Hepatocyte (in vitro differentiated cells): ENCODE data around the gene SLC48A1. TPM values are rescaled to one million over a fixed set of nuclear protein-coding genes. Genes with fewer than 3 reads are reported as not detected.

Experiments
- DNase-seq: peaks from one replicate; pipeline ENCODE4 v3.0.0-alpha.2; 2016; ENCODE audit warnings: low spot score
- H2AFZ ChIP-seq: fragments of 200-600 bp; sonication (generic); 2 replicates; pipeline ENCODE4 v1.6.0; 2016; ENCODE audit warnings: antibody characterized with exemption, mild to moderate bottlenecking
- H3K27ac ChIP-seq: fragments of 200-600 bp; sonication (generic); 2 replicates; pipeline ENCODE4 v1.5.1; 2016; ENCODE audit warnings: mild to moderate bottlenecking
- H3K27me3 ChIP-seq: fragments of 200-600 bp; sonication (generic); 2 replicates; pipeline ENCODE4 v1.6.1; 2016
- H3K36me3 ChIP-seq: fragments of 200-600 bp; sonication (generic); replicated peaks from 2 replicates; pipeline ENCODE4 v1.5.1; 2016; ENCODE audit warnings: low read depth; ENCODE audit not compliant: insufficient read depth
- H3K4me1 ChIP-seq: fragments of 200-600 bp; sonication (generic); 2 replicates; pipeline ENCODE4 v1.5.1; 2016; ENCODE audit warnings: mild to moderate bottlenecking, moderate library complexity; ENCODE audit not compliant: insufficient read depth
- H3K4me2 ChIP-seq: fragments of 200-600 bp; sonication (generic); 2 replicates; pipeline ENCODE4 v1.6.0; 2016
- H3K4me3 ChIP-seq: fragments of 200-600 bp; sonication (generic); 2 replicates; pipeline ENCODE4 v1.5.1; 2016; ENCODE audit warnings: mild to moderate bottlenecking
- H3K79me2 ChIP-seq: fragments of 200-600 bp; sonication (generic); 2 replicates; pipeline ENCODE4 v1.6.0; 2017; ENCODE audit warnings: mild to moderate bottlenecking
- H3K9me2 ChIP-seq: fragments of 200-600 bp; sonication (generic); replicated peaks from 2 replicates; pipeline ENCODE4 v1.6.0; 2017; ENCODE audit warnings: mild to moderate bottlenecking; ENCODE audit not compliant: insufficient read depth
- H3K9me3 ChIP-seq: fragments of 200-600 bp; sonication (generic); 2 replicates; pipeline ENCODE4 v1.5.1; 2016; ENCODE audit warnings: low read depth, mild to moderate bottlenecking
- H4K20me1 ChIP-seq: fragments of 200-600 bp; sonication (generic); 2 replicates; pipeline ENCODE4 v1.6.0; 2016; ENCODE audit warnings: mild to moderate bottlenecking; ENCODE audit not compliant: insufficient read depth, poor library complexity, severe bottlenecking
- EZH2 ChIP-seq: fragments of 200-600 bp; sonication (generic); IDR thresholded peaks from 2 replicates; pipeline ENCODE4 v1.6.1; 2016; ENCODE audit warnings: antibody characterized with exemption, mild to moderate bottlenecking, borderline replicate concordance
- EZH2phosphoT487 ChIP-seq: fragments of 200-600 bp; sonication (generic); IDR thresholded peaks from one replicate; pipeline ENCODE4 v1.6.1; 2018; ENCODE audit warnings: antibody characterized with exemption, mild to moderate bottlenecking, low read depth, moderate library complexity; ENCODE audit not compliant: unreplicated experiment, severe bottlenecking
- WGBS: methylation state at CpG from one replicate; pipeline ENCODE4 v1.1.6; 2016; ENCODE audit warnings: low lambda C conversion rate; ENCODE audit errors: missing lambda C conversion rate; 5-methylcytosine and 5-hydroxymethylcytosine counted together
- polyA plus RNA-seq: library from polyadenylated mRNA; unstranded; fragments of >200 nt; fragmentation: Nextera tagmentation; extraction: Ambion mirVana; gene quantifications from 2 replicates; pipeline ENCODE4 v1.2.1, GENCODE V29; 2016
- total RNA-seq: library from RNA; depleted of rRNA; stranded (reverse); fragments of >200 nt; gene quantifications from 2 replicates; pipeline ENCODE4 v1.2.3, GENCODE V29; 2014
- TF ChIP-seq, protein P1 (sequence below): fragments of 200-600 bp; sonication (generic); IDR thresholded peaks from 2 replicates; pipeline ENCODE4 v1.5.1; 2016; ENCODE audit warnings: antibody characterized with exemption, mild to moderate bottlenecking; ENCODE audit not compliant: poor library complexity

The SLC48A1 gene
- total and polyA plus RNA-seq, 2 experiments from 2014 or later = 11.2 to 22.6 TPM

DNA sequence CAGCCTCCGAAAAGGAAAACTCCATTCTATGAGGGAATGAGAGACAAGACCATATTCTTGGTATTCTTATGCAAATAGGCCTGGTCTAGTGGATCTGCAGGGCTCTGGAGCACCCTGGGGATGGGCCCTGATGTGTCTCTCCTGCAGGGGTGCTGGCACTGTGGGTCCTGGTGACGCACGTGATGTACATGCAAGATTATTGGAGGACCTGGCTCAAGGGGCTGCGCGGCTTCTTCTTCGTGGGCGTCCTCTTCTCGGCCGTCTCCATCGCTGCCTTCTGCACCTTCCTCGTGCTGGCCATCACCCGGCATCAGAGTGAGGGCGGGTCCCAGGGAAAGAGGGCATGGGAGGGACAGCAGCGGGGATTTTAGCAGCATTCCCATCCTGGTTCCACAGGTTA, 5.8 kb downstream of the SLC48A1 start:
- no peak overlapping the region for H3K4me2 ChIP-seq
- peaks cover 3% of the 10 kb centered on the region for H3K79me2 ChIP-seq
- no peaks in the 10 kb centered on the region for H3K9me3 ChIP-seq
- no peaks in the 10 kb centered on the region for H4K20me1 ChIP-seq
- H2AFZ ChIP-seq = no peak overlapping the region
- no peak overlapping the region for H3K4me3 ChIP-seq
- TF ChIP-seq EZH2 (no peak), EZH2phosphoT487 (no peak)
- TF ChIP-seq, protein P1, sequence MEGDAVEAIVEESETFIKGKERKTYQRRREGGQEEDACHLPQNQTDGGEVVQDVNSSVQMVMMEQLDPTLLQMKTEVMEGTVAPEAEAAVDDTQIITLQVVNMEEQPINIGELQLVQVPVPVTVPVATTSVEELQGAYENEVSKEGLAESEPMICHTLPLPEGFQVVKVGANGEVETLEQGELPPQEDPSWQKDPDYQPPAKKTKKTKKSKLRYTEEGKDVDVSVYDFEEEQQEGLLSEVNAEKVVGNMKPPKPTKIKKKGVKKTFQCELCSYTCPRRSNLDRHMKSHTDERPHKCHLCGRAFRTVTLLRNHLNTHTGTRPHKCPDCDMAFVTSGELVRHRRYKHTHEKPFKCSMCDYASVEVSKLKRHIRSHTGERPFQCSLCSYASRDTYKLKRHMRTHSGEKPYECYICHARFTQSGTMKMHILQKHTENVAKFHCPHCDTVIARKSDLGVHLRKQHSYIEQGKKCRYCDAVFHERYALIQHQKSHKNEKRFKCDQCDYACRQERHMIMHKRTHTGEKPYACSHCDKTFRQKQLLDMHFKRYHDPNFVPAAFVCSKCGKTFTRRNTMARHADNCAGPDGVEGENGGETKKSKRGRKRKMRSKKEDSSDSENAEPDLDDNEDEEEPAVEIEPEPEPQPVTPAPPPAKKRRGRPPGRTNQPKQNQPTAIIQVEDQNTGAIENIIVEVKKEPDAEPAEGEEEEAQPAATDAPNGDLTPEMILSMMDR = no peak
- no peaks in the 10 kb centered on the region for H3K9me2 ChIP-seq
- no peaks in the 10 kb centered on the region for H3K27me3 ChIP-seq
- no peak for DNase-seq
- WGBS = 46% methylated on average over 14 of the region's 14 CpGs
- H3K36me3 ChIP-seq = no peaks in the 10 kb centered on the region
- H3K27ac ChIP-seq = no peak overlapping the region
- no peaks in the 10 kb centered on the region for H3K4me1 ChIP-seq

DNA sequence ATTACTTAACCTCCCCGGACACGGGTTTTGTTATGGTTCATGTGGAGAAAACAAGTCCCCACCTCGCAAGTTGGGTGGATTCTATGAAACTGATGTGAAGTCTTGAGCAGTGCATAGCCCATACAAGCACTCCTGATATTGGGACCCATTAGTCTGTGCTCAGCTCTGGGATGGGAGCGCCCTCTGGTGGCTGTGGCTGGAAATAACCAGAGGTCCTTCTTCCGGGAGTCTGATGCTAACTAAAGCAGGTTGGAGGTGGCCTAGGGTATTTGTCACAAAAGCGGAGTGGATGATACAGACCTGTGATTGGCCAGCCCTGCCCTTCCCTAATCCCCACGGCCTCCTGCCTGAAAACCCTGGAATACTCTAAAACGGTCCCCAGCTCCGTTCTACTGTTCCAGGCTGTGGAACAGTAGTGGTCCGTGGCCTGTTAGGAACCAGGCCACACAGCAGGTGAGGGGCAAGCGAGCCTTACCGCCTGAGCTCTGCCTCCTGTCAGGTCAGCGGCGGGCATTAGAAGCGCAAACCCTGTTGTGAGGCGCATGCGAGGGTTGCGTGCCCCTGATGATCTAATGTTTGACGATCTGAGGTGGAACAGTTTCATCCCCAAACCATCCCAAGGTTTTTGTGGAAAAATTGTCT, 6.4 kb downstream of the SLC48A1 start:
- no peak overlapping the region for H3K27ac ChIP-seq
- no peaks in the 10 kb centered on the region for H3K9me2 ChIP-seq
- no peaks in the 10 kb centered on the region for H3K9me3 ChIP-seq
- WGBS = 18% methylated on average over 19 of the region's 19 CpGs
- H4K20me1 ChIP-seq = no peaks in the 10 kb centered on the region
- TF ChIP-seq EZH2phosphoT487 = no peak
- TF ChIP-seq, protein P1 = peak; percentile 94
- no peak for TF ChIP-seq EZH2
- H2AFZ ChIP-seq = no peak overlapping the region
- no peaks in the 10 kb centered on the region for H3K4me1 ChIP-seq
- peaks cover under 1% of the 10 kb centered on the region for H3K79me2 ChIP-seq
- no peaks in the 10 kb centered on the region for H3K36me3 ChIP-seq
- peak; percentile 91 for DNase-seq
- no peaks in the 10 kb centered on the region for H3K27me3 ChIP-seq
- no peak overlapping the region for H3K4me3 ChIP-seq
- no peak overlapping the region for H3K4me2 ChIP-seq

DNA sequence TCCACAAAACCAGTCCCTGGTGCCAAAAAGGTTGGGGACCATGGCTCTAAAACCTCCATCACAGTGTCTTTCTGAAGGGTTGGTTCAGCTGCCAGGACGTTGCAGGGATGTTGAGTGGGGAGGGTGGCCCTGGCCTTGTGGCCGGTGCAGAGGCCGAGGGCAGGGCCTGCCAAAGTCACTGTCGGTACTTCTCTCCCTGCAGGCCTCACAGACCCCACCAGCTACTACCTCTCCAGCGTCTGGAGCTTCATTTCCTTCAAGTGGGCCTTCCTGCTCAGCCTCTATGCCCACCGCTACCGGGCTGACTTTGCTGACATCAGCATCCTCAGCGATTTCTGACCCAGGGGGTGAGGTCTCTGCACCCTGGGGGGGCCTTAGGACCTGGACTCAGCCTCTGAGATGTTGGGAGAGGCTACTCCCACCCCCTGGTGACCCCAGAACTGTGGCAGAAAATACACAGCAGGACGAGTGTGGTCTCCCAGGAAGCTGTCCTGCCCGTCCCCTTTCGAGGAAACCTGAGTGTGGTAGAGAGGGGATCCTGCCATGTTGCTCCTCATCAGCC, 7.0 kb downstream of the SLC48A1 start:
- H3K79me2 ChIP-seq = no peaks in the 10 kb centered on the region
- H4K20me1 ChIP-seq = no peaks in the 10 kb centered on the region
- H3K27me3 ChIP-seq = no peaks in the 10 kb centered on the region
- TF ChIP-seq, protein P1 = no peak
- TF ChIP-seq EZH2phosphoT487 (no peak), EZH2 (no peak)
- no peaks in the 10 kb centered on the region for H3K4me1 ChIP-seq
- H3K9me2 ChIP-seq = no peaks in the 10 kb centered on the region
- no peaks in the 10 kb centered on the region for H3K36me3 ChIP-seq
- no peak overlapping the region for H2AFZ ChIP-seq
- no peak overlapping the region for H3K4me2 ChIP-seq
- 70% methylated on average over 11 of the region's 11 CpGs for WGBS
- no peaks in the 10 kb centered on the region for H3K9me3 ChIP-seq
- no peak overlapping the region for H3K27ac ChIP-seq
- H3K4me3 ChIP-seq = no peak overlapping the region
- DNase-seq = no peak
